Mesothelial cell of epicardium (in vitro differentiated cells): ENCODE data around the gene FAAP20. TPM values are rescaled to one million over a fixed set of nuclear protein-coding genes. Genes with fewer than 3 reads are reported as not detected.

Experiments used
- DNase-seq, 2 experiments: peaks; one replicate each; pipeline ENCODE4 v3.0.0; 2021; ENCODE audit warnings: low spot score in 2 of 2; ENCODE audit not compliant: unreplicated experiment in 2 of 2
- H3K27ac Mint-ChIP-seq: 2 replicates; pipeline ENCODE4 v1.8.0; 2021; ENCODE audit warnings: mixed read lengths
- H3K27me3 Mint-ChIP-seq: 2 replicates; pipeline ENCODE4 v1.8.0; 2021; ENCODE audit warnings: low read depth, mixed read lengths
- H3K36me3 Mint-ChIP-seq: 2 replicates; pipeline ENCODE4 v1.8.0; 2021; ENCODE audit warnings: mixed read lengths
- H3K4me1 Mint-ChIP-seq: 2 replicates; pipeline ENCODE4 v1.8.0; 2021; ENCODE audit warnings: mixed read lengths
- H3K4me3 Mint-ChIP-seq: 2 replicates; pipeline ENCODE4 v1.8.0; 2021; ENCODE audit warnings: mild to moderate bottlenecking, moderate library complexity, mixed read lengths
- H3K9me3 Mint-ChIP-seq: 2 replicates; pipeline ENCODE4 v1.8.0; 2021; ENCODE audit warnings: mixed read lengths
- CTCF ChIP-seq: fragments of 200-600 bp; sonication (generic); IDR thresholded peaks from one replicate; pipeline ENCODE4 v1.5.0; 2021; ENCODE audit warnings: antibody characterized with exemption; ENCODE audit not compliant: unreplicated experiment
- total RNA-seq: library from RNA; stranded (reverse); gene quantifications from 3 replicates; pipeline ENCODE4 v1.2.1, GENCODE V29; 2021

FAAP20 gene
- total RNA-seq, 1 donor from 2014 or later = 92.2 TPM

DNA sequence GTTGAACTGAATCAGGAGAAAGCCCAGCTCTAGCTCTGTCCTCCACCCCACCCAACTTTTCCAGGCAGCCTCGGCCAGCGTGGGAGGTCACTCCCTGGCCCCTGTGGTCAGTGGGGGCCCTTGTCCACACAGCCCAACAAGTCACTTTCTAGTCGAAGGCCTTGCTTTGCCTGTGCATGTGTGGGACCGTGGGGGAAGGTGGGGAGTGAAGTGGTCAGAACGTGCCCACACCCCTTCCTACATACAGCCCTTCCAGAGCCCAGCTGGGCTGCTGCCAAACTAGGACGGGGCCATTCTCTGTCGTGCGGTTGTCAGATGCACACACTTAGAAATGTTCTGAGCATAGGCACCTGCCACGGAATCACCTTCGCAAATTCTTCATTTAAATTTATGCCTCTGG is 18.0 kb downstream of the FAAP20 start:
- DNase-seq = no peak
- H3K27ac Mint-ChIP-seq = no peak overlapping the region
- no peaks in the 10 kb centered on the region for H3K9me3 Mint-ChIP-seq
- no peaks in the 10 kb centered on the region for H3K27me3 Mint-ChIP-seq
- H3K36me3 Mint-ChIP-seq = peaks cover 16% of the 10 kb centered on the region
- TF ChIP-seq CTCF = no peak
- no peak overlapping the region for H3K4me3 Mint-ChIP-seq
- peaks cover 12% of the 10 kb centered on the region for H3K4me1 Mint-ChIP-seq

DNA sequence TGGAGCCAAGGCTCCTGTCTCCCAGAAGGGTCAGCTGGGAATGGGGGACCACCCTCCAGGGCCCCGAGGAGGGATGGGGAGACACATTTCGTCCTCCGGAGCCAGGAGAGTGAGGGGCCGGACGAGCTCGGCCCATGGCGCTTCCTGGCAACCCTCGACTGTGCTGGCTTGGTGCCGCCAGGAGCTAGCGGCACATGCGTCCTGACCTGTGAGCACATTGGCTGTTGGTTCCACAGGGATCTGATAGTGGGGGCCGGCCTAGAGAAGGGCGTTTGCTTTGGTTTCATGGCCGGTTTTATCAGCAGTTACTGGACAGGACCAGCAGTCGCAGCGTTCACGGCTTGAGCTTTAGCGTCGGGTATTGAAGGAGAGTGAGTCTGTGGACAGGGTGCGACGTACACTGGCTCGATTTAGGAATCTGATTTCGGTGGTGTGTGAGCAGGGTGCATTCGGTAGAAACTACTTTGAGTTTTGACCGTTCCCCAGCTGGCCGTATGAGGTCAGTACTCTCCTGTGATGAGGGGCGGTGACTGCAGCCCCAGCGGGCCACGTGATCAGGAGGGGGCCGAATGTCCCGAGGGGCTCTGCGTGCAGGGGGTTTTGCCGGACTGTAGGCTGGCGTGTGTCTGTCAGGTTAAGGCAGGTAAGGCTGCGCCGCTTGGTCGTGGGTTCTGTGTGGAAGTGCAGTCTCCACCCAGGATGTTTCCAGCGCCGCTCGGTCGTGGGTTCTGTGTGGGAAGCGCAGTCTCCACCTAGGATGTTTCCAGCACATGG is 18.7 kb downstream of the FAAP20 start:
- no peaks in the 10 kb centered on the region for H3K27me3 Mint-ChIP-seq
- peaks cover 18% of the 10 kb centered on the region for H3K36me3 Mint-ChIP-seq
- H3K9me3 Mint-ChIP-seq = no peaks in the 10 kb centered on the region
- no peak for TF ChIP-seq CTCF
- H3K4me1 Mint-ChIP-seq = peaks cover 12% of the 10 kb centered on the region
- no peak for DNase-seq
- no peak overlapping the region for H3K27ac Mint-ChIP-seq
- no peak overlapping the region for H3K4me3 Mint-ChIP-seq

DNA sequence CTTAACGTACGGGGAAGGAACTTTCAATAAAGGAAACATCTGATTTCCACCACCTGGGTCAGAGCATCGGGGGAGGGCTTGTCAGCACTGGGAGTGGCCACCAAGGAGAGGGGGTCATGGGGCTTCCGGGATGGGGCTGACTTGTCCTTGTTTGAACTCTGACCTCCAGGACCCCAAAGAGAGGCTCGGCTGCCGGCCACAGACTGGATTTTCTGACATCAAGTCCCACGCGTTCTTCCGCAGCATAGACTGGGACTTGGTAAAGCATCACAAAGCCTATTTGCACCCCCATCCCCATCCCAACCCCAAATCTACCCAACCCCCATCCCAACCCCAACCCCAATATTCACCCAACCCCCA is 19.5 kb downstream of the FAAP20 start:
- peaks cover 12% of the 10 kb centered on the region for H3K4me1 Mint-ChIP-seq
- DNase-seq = no peak
- H3K27me3 Mint-ChIP-seq = no peaks in the 10 kb centered on the region
- TF ChIP-seq CTCF = no peak
- H3K9me3 Mint-ChIP-seq = no peaks in the 10 kb centered on the region
- peaks cover 17% of the 10 kb centered on the region for H3K36me3 Mint-ChIP-seq
- H3K4me3 Mint-ChIP-seq = no peak overlapping the region
- H3K27ac Mint-ChIP-seq = no peak overlapping the region

DNA sequence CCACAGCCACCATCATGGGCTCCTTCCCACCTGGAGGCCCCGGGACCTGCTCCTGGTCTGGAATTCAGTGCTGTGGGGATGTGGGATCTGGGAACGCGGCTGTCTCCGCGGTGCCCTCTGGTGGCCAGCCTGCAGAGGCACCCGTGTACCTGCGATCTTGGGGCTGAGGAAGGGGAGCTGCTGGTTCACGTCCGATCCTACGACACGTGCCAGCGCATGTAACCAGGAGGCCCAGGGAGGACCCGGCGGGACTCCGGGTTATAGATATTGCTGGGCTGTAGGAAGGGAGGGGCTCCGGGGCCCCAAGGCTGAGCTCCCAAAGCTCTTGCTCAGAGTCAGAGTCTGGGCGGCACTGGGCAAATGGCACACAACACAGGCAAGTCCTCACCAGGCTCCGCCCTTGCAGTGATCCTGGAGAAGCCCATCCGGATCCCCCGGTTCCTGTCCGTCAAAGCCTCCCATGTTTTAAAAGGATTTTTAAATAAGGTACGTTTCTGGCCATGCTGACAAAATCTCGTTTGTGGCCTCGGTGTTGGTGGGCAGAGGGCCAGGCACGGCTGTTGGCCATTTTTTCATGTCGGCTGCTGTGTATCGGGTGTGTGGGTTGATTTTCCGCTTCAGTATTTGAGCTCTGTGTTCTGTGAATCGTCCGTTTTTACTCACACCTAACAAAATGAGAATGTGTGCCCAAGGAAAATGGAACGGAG is 20.1 kb downstream of the FAAP20 start:
- no peak overlapping the region for H3K4me3 Mint-ChIP-seq
- no peaks in the 10 kb centered on the region for H3K9me3 Mint-ChIP-seq
- no peaks in the 10 kb centered on the region for H3K27me3 Mint-ChIP-seq
- DNase-seq = peak; percentile 52 to 77
- TF ChIP-seq CTCF = peak; percentile 84
- H3K27ac Mint-ChIP-seq = no peak overlapping the region
- H3K36me3 Mint-ChIP-seq = peaks cover 15% of the 10 kb centered on the region
- H3K4me1 Mint-ChIP-seq = peaks cover 10% of the 10 kb centered on the region

DNA sequence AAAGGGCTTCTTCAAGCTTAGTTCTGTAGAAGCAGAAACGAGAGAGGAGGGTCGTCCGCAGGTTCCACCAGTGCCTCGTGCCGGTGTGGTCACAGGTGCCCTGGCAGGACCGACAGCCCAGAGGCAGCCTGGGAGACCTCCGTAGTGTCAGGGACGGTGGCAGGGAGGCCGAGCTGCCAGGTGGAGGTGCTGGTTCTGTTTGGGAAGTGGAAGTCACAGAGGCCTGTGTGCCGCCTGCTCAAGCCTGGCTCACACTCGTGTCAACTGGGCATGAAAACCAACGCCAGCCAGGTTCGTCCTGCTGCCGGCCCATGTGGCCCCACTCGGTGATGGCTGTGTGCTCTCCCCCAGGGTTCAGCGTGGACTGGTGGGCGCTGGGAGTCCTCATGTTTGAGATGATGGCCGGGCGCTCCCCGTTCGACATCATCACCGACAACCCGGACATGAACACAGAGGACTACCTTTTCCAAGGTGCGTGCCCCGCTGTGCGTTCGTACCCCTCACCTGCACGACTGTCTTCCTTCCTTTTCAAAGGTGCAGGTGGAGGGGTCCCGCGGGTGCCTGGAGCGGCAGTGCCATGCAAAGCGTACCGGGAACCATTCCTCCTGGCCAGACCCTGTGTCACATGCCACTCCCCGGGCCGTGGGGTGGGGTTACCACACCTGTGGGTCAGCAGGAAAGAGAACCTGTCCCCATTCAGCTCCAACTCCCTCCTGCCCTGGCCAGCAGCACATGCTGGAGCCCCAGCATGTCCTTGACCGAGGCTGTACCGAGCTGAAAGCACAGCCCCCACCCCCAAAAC is 20.8 kb downstream of the FAAP20 start:
- Mint-ChIP-seq H3K4me1 (peaks cover 7% of the 10 kb centered on the region), H3K27me3 (no peaks in the 10 kb centered on the region), H3K36me3 (peaks cover 12% of the 10 kb centered on the region), H3K27ac (no peak overlapping the region), H3K4me3 (no peak overlapping the region), H3K9me3 (no peaks in the 10 kb centered on the region)
- DNase-seq = no peak
- no peak for TF ChIP-seq CTCF
